ENCODE results near the gene PDE4D. TPM values are rescaled to one million over a fixed set of nuclear protein-coding genes. Genes with fewer than 3 reads are reported as not detected.

PDE4D gene
- total RNA-seq, 1 experiment from 2014 or later = 2.1 TPM

DNA sequence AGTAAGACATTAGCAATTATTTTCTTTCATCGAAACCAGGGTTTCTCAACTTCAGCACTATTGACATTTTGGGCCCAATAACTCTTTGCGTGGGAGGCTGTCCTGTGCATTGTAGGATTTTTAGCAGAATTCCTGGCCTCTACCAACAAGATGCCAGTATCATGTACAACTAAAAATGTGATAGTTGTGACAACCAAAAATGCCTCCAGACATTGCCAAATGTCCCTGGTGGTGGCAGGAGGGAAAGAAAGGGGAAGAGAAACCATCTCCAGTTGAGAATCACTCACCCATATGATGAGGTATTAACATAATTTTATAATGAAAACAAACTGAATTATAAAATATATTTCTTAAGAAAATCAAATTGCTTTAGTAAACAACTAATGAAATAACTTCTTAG, 904.6 kb downstream of the PDE4D start:
- H4K20me1 ChIP-seq (ENCODE audit: control insufficient read depth, insufficient read depth, insufficient read length) = no peaks in the 10 kb centered on the region
- no peak overlapping the region for H2BK20ac ChIP-seq (ENCODE audit: low read depth, low read length, poor library complexity, severe bottlenecking)
- H3K27me3 Mint-ChIP-seq (ENCODE audit: low read depth) = no peaks in the 10 kb centered on the region
- H2AK5ac ChIP-seq (ENCODE audit: insufficient read length, low read length) = no peak overlapping the region
- no peak overlapping the region for H3K18ac ChIP-seq (ENCODE audit: insufficient read length, low read depth, low read length)
- H2BK5ac ChIP-seq (ENCODE audit: insufficient read length, low read length) = no peak overlapping the region
- no peak overlapping the region for H3T11ph ChIP-seq (ENCODE audit: low read length)
- no peak overlapping the region for H3K4ac ChIP-seq (ENCODE audit: low read depth, low read length)
- no peaks in the 10 kb centered on the region for H3K4me1 ChIP-seq (ENCODE audit: insufficient read depth, low read length)
- no peaks in the 10 kb centered on the region for H3K79me2 ChIP-seq (ENCODE audit: insufficient read depth, low read length)
- peak; percentile 26; the same call in 1 of the 3 replicates for TF ChIP-seq CTCF (conservative IDR thresholded peaks at IDR 0.05)
- H2BK15ac ChIP-seq (ENCODE audit: low read depth, low read length) = no peak overlapping the region
- H3K4me2 ChIP-seq (ENCODE audit: insufficient read depth, insufficient read length, low read length) = no peak overlapping the region
- no peaks in the 10 kb centered on the region for H3K79me1 ChIP-seq (ENCODE audit: insufficient read depth, low read depth, low read length, poor library complexity, severe bottlenecking)
- H3K9me3 ChIP-seq (ENCODE audit: control insufficient read depth, low read depth, low read length) = no peaks in the 10 kb centered on the region
- H3K56ac ChIP-seq (ENCODE audit: insufficient read length, low read depth, low read length) = no peak overlapping the region
- peaks cover 13 to 15% of the 10 kb centered on the region in 2 experiments for H3K4me1 Mint-ChIP-seq
- no peak overlapping the region for H3K14ac ChIP-seq (ENCODE audit: insufficient read depth, low read length)
- no peaks in the 10 kb centered on the region for H3K23me2 ChIP-seq (ENCODE audit: insufficient read length, low read depth, low read length, poor library complexity, severe bottlenecking)
- H3K4me3 Mint-ChIP-seq = no peak overlapping the region
- no peak overlapping the region for H3K27ac ChIP-seq (ENCODE audit: insufficient read length, low read depth, low read length)
- H2BK120ac ChIP-seq (ENCODE audit: low read depth, low read length, poor library complexity, severe bottlenecking) = no peak overlapping the region
- no peaks in the 10 kb centered on the region for H3K27me3 ChIP-seq (ENCODE audit: insufficient read depth, low read length)
- H3K27ac Mint-ChIP-seq = no peak overlapping the region
- no peak overlapping the region for H2BK12ac ChIP-seq (ENCODE audit: insufficient read length, low read depth, low read length)
- DNase-seq = no peak
- no peaks in the 10 kb centered on the region for H3K36me3 Mint-ChIP-seq (ENCODE audit: insufficient read depth in 1 of 3, low read depth in 3 of 3)
- H4K8ac ChIP-seq (replicated peaks; ENCODE audit: insufficient read length, low read depth, low read length) = no peak overlapping the region
- no peak overlapping the region for H4K91ac ChIP-seq (ENCODE audit: insufficient read length, low read depth, low read length)
- H3K9ac ChIP-seq (ENCODE audit: extremely low read depth, insufficient read length, low read length) = no peak overlapping the region
- H2AFZ ChIP-seq (ENCODE audit: low read length) = no peak overlapping the region
- no peak overlapping the region for H3K23ac ChIP-seq (ENCODE audit: insufficient read length, low read depth, low read length)
- no peaks in the 10 kb centered on the region for H3K9me3 Mint-ChIP-seq
- H4K5ac ChIP-seq (ENCODE audit: insufficient read length, low read depth, low read length) = no peak overlapping the region
- no CpG with 5 or more reads among the region's 2 CpGs for WGBS (ENCODE audit: extremely low coverage, insufficient read length, low lambda C conversion rate)
